Measurements from ENCODE around the gene OR10A4. TPM values are rescaled to one million over a fixed set of nuclear protein-coding genes. Genes with fewer than 3 reads are reported as not detected.

The OR10A4 gene
- polyA plus RNA-seq, 1 donor from 2014 or later = not detected

GRCh38 chr11:6920702-6921101 lies 44.3 kb downstream of the OR10A4 start, which contains the start of gene OR2D3:
OR2D3 (plus strand) TSS chr11:6921002; CDS start chr11:6921002, 0 bp downstream.
- no peaks in the 10 kb centered on the region for H3K36me3 ChIP-seq (ENCODE audit: insufficient read depth, low read length)
- H3K9me3 ChIP-seq (ENCODE audit: low read length) = no peaks in the 10 kb centered on the region
- H3K27me3 ChIP-seq (ENCODE audit: insufficient read depth, low read depth, low read length) = no peaks in the 10 kb centered on the region
- no peaks in the 10 kb centered on the region for H3K9me2 ChIP-seq (ENCODE audit: insufficient read depth, low read length)
- H2AFZ ChIP-seq (ENCODE audit: low read depth, low read length) = no peak within 1 kb of the TSS
- H3K4me2 ChIP-seq (ENCODE audit: low read length) = no peak within 1 kb of the TSS
- no peak within 1 kb of the TSS for H3K9ac ChIP-seq (ENCODE audit: low read length)
- H3K4me3 ChIP-seq (ENCODE audit: low read length) = no peak within 1 kb of the TSS
- H3K27ac ChIP-seq (ENCODE audit: low read length) = no peak within 1 kb of the TSS
- H3F3A ChIP-seq (ENCODE audit: insufficient read depth, low read length, poor library complexity, severe bottlenecking) = no peaks in the 10 kb centered on the region
- no peaks in the 10 kb centered on the region for H3K79me2 ChIP-seq (replicated peaks; ENCODE audit: insufficient read depth, low read length)
- no peaks in the 10 kb centered on the region for H4K20me1 ChIP-seq (ENCODE audit: insufficient read depth)
- TF ChIP-seq POLR2AphosphoS5 (IDR thresholded peaks at IDR 0.05) (no peak), MXI1 (conservative IDR thresholded peaks at IDR 0.05; ENCODE audit: poor library complexity, severe bottlenecking) (no peak), TAF1 (IDR thresholded peaks at IDR 0.05; ENCODE audit: low read depth) (no peak)

- no peak overlapping the region for H2AFZ ChIP-seq (ENCODE audit: low read depth, low read length)
- H4K20me1 ChIP-seq (ENCODE audit: insufficient read depth) = no peaks in the 10 kb centered on the region
- no peak overlapping the region for H3K4me2 ChIP-seq (ENCODE audit: low read length)
Measured at GRCh38 chr11:6925007-6925577, 48.7 kb downstream of the OR10A4 start.

GRCh38 chr11:6925636-6926207 lies 49.3 kb downstream of the OR10A4 start:
- Histone ChIP-seq H3F3A (ENCODE audit: insufficient read depth, low read length, poor library complexity, severe bottlenecking) (no peaks in the 10 kb centered on the region), H3K27ac (ENCODE audit: low read length) (no peak overlapping the region), H3K9me3 (ENCODE audit: low read length) (no peaks in the 10 kb centered on the region), H4K20me1 (ENCODE audit: insufficient read depth) (no peaks in the 10 kb centered on the region), H3K27me3 (ENCODE audit: insufficient read depth, low read depth, low read length) (peaks cover 4% of the 10 kb centered on the region), H3K9me2 (ENCODE audit: insufficient read depth, low read length) (no peaks in the 10 kb centered on the region), H2AFZ (ENCODE audit: low read depth, low read length) (no peak overlapping the region), H3K4me2 (ENCODE audit: low read length) (no peak overlapping the region), H3K4me3 (ENCODE audit: low read length) (peak overlapping the region; percentile 78), H3K9ac (ENCODE audit: low read length) (no peak overlapping the region), H3K79me2 (replicated peaks; ENCODE audit: insufficient read depth, low read length) (no peaks in the 10 kb centered on the region), H3K36me3 (ENCODE audit: insufficient read depth, low read length) (no peaks in the 10 kb centered on the region)
- TF ChIP-seq POLR2AphosphoS5 (IDR thresholded peaks at IDR 0.05) = no peak
- TF ChIP-seq RAD21 (conservative IDR thresholded peaks at IDR 0.05) = no peak
- no peak for TF ChIP-seq MXI1 (conservative IDR thresholded peaks at IDR 0.05; ENCODE audit: poor library complexity, severe bottlenecking)
- TF ChIP-seq EP300 (conservative IDR thresholded peaks at IDR 0.05; ENCODE audit: poor library complexity, severe bottlenecking) = no peak
- TF ChIP-seq CTCF (IDR thresholded peaks at IDR 0.05; ENCODE audit: poor library complexity, severe bottlenecking) = no peak
- TF ChIP-seq EZH2 (IDR thresholded peaks at IDR 0.05; ENCODE audit: borderline replicate concordance, insufficient read depth, low read length, poor library complexity, severe bottlenecking) = no peak
- no peak for TF ChIP-seq REST (IDR thresholded peaks at IDR 0.05; ENCODE audit: borderline replicate concordance)
- TF ChIP-seq TAF1 (IDR thresholded peaks at IDR 0.05; ENCODE audit: low read depth) = no peak

More at GRCh38 chr11:6925007-6925577, 48.7 kb downstream of the OR10A4 start:
- Histone ChIP-seq H3K4me3 (ENCODE audit: low read length) (no peak overlapping the region), H3K9ac (ENCODE audit: low read length) (no peak overlapping the region), H3K27me3 (ENCODE audit: insufficient read depth, low read depth, low read length) (peaks cover 4% of the 10 kb centered on the region), H3F3A (ENCODE audit: insufficient read depth, low read length, poor library complexity, severe bottlenecking) (no peaks in the 10 kb centered on the region), H3K27ac (ENCODE audit: low read length) (no peak overlapping the region), H3K79me2 (replicated peaks; ENCODE audit: insufficient read depth, low read length) (no peaks in the 10 kb centered on the region), H3K9me3 (ENCODE audit: low read length) (no peaks in the 10 kb centered on the region), H3K36me3 (ENCODE audit: insufficient read depth, low read length) (no peaks in the 10 kb centered on the region), H3K9me2 (ENCODE audit: insufficient read depth, low read length) (no peaks in the 10 kb centered on the region)
- TF ChIP-seq POLR2AphosphoS5 (IDR thresholded peaks at IDR 0.05) = no peak
- no peak for TF ChIP-seq MXI1 (conservative IDR thresholded peaks at IDR 0.05; ENCODE audit: poor library complexity, severe bottlenecking)
- no peak for TF ChIP-seq SMC3 (conservative IDR thresholded peaks at IDR 0.05; ENCODE audit: poor library complexity)

All from neural cell (in vitro differentiated cells).